Stimulated activated CD8-positive, alpha-beta memory T cell treated with anti-CD3 and anti-CD28 coated beads, Interleukin-4, amount 100 ng/mL, for 24 hours (primary cell): ENCODE results near the gene CCHCR1.

Experiments
- DNase-seq: peaks from one replicate; pipeline ENCODE4 v3.0.0-alpha.2; 2020; ENCODE audit warnings: low read depth

Gene CCHCR1

DNA sequence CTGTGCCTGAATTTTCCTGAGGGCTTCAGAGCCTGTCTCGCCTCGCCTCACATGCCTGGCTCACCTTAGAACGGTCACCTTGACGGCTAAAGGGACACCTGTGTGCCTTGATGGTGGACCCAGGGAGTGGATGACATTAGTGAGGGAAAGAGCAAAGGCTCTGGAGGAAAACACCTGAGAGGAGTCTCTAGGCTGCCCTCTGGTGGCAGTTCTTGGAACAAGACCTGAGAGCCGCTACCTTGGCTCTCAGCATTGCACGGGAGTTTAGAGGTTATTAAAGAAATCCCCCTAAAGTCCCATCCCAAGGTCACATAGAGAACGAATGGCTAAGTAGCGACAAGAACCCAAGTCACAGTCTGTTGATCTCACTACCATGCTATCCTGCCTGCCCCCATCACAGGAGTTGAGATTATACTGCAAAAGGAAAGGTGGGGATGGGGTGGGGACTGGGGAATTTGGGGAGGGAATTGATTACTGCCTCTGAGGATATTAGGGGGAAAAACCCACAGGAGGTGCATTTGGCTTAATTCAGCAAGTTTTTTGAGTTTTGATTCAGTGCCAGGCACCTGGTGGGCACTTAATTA lies 29.4 kb downstream of the CCHCR1 start:
- peak; percentile 62 for DNase-seq

DNA sequence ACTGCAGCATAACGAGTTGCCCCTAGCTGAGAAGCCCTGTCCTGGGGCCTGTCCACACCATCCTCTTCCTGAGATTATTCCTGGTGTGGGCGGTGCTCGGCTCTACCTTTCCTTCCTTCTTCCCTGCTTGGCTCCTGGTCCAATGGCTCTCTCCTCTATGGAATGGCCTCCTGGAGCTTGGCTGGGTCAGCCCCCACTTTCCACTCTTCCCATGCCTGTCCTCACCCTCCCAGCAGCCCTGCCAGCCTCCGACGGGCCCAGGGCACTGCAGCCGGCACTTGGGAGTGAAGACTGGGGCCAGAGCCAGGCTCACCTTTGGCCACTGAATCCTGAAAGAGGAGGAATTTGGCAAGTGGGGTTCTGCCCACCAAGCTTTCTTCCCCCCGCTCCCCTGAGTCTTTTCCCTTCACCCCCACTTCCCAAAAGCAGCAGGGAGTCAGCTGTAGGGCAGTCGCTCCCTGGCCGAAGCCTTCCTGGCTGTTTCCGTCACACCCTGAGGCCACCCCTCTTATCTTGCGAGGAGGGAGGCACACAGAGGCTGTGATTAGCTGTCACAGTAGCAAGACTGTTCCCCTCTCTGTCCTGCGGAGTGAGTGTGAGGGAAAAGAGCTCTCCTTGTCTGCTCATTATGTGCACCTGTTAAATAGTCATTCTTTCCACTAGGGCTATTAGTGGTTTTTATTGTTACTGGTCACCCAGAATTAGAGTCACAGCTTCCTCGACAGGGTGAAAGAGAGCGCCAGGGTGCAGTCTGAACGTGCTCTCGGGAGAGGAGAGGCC lies 31.0 kb downstream of the CCHCR1 start:
- no peak for DNase-seq

DNA sequence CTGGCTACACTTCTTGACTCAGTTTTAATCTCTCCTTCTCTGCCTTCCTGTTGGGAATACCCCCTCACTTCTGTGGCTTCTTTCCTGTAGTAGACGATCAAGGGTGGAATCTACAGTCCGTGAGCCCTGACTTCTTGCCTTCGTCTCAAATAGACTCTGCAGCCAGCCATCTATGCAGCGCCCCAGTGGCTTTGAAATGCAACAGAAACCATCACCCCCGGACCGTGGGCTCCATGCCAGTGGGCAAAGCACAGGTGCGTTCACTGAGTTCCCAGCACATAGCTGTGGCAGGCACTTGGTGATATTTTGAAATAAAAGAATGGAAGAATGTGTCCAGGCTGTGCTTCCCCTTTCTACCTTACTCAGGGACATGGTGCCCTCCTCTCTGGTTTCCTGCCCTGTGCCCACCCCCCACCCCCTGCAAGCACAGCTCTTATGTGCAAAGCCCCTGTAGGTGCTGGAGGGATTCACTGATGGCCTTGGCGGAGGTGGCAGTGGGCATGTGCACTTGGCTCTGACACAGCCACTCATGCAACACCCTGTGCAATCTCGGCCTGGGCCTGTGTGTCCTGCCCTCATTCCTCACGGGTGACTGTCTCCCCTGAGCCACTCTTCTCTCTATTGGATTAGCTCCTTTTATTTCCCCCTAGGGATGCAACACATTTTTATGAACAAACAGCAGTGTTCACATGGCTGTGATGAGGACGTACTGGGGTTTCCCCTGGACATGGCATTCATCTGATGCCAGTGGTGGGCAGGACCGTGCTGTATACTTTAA lies 31.8 kb downstream of the CCHCR1 start:
- no peak for DNase-seq

DNA sequence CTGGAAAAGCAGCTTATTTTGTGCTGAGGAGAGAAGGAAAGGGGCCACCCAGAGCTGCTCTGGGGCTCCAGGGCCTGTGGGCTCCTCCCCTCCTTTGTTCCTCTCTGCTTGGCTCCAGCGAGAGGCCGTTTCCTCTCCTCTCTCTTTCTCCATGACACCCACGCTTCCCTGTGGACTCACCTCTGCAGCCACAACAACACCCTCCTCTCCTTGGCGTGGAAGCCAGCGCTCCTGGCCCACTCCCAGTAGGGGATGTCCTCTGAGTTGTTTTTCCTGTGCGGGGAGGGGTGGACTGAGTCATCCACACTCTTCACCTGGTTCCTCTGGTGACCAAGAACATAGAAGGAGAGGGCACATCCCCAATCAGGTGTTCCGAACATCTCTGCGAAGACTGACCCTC lies 32.4 kb downstream of the CCHCR1 start:
- no peak for DNase-seq

DNA sequence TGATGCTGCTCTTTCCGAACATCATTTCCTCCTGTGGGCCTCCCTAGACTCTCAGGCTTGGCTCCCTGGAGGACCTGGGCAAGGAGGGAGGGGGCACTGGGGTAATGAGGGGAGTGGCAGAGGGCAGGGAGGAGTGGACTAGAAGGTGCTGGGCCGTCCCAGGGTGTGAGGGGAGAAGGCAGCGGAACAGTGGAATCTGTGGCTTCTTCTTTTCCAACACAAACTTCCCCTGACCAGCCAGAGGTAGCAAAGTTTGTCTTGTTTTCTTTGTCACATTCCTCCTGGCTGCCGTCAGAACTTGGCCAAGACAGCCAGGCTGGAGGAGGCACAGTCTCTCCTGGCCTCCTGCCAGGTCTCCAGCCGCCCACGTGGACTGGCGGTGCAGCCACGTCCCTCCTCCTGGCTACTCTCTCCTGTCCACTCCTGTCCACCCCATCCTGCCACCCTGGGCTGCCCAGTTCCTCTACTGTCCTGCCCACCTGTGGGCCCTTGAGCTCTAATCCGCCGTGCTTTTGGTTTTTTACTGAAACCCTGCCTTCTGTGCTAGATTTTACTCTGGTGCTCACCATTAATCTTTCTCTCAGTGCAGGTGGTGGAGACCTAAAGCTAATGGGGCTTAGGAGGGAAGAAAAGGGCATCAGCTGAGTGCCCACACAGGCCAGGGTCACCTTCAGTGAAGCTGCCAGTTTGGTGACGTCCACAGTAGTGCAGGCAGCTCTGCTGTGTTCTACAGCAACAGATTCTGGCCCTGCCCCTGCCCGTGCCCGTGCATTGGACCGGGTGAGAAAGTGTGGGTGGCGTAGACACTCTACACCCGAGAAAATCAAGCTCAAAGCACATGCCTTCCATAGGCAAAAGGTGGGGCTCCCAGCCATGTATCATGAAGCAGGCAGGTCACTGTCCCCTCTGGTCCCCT lies 34.6 kb downstream of the CCHCR1 start:
- DNase-seq = no peak

DNA sequence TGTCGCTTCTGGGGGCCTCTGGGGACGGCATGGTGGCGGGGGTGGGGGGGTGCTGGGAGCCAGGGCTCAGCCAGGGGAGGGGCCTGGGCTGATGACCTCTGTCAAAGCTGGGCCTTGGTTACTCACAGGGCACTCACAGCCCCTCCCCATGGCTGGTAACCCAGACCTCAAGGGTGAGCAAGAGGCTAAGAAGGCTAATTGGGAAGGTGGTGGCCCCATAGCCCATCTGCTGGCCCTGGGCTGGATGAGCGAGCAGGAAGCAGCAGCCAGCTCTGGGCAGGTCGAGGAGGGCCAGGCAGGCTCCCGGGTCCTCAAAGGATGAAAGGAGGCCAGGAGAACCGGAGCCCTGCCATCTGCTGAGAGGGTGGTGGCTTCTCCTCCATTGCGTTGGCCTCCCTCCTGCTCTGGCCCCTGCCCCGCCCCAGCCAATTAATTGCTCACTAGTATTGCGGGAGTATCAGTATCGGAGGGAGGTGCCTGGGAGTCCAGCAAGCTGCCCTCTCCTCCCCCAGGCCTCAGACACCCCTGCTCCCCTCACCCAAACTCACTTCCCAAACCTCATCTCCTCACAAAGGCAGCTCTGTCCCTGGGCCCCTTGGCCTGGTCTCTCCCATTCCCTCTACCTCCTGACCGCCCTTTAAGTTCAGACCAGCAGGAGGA lies 36.3 kb downstream of the CCHCR1 start:
- DNase-seq = no peak

DNA sequence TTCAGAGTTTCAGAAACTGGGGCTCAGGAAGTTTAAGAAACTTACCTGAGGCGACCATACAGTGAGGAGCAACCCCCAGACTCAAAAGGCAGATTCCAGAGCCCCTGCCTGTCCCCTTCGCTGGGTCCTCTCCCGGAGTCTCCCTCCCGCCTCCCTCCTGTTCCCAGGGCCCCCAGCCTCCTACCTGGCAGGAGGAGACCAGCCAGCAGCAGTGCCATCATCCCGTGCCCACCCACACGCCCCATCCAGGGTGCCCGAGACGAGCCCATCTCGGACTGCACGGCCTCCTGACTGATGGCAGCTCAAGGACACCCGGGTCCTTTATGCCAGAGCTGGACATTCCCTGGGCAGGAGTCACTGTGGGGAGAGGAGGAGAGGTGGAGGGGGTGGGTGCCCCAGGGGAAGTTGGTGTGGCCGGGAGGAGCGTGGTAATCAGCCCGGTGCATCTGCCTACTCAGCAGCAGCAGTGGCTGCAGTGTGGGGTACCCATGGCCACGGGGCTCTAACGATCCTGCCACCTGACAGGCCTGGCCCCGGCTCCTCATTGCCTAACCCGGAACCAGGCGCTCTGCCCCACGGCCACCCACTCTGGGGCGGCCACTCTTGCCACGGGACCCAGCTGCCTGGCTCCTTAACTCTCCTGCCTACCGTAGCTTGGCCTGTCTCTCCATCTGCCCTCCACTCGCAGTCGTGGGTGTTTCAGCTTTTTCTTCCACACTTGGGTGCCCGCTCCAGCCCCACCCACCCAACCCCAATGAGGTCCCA lies 37.3 kb downstream of the CCHCR1 start, which contains the start of gene CDSN:
Gene CDSN, minus strand, starts transcription at position 296 of the 765 bp plus-strand sequence. Its CDS starts 27 bp downstream, at position 269.
- DNase-seq = no peak

DNA sequence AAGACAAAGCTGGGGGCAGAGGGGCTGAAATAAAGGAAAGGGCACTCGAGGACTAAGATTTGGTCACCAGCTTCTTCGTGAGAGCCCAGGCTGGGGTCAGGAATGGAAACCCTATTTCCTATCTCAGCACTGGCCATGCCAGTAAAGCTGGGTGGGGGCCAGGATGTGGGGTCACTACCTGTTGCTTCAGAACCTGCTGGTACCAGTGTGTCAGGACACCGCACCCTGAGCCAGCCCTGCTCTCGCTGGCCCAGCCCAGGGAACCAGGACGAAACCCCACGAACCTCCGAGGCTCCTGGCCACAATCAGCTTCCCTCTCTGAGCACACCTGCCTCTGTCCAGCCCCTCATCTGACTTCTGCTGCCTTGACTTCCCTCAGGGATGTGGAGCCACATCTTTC lies 39.4 kb downstream of the CCHCR1 start:
- no peak for DNase-seq

DNA sequence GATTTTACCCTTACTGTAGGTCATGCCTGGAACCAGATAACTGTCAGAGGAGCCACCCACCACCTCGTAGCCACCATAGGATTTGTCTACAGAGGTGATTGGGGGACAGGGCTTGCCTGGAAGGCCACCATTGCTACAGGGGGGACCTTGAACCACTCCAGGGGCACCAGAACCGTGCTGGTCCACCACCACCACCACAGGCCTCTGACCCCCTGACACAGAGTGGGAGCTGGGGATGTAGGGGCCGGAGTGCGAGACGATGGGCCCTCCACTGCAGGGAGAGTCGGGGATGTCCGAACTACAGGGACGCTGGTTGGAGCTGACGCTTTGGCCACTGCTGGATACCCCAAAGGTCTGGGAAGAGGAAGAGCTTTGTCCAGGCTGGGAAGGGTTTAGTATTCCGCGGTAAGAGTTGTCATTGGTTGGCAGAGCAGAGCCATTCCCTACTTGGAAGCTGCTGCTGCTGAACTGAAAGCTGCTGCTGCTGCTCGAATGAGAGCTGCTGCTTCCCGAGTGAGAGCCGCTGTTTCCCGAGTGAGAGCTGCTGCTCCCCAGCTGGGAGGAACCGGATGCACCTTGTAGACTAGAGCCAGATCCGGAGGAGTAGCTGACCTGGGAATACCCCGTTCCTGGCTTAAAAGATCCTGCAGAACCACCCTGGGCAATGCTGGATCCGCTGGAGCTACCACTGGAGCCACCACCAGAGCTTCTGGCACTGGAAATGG lies 40.8 kb downstream of the CCHCR1 start:
- no peak for DNase-seq

DNA sequence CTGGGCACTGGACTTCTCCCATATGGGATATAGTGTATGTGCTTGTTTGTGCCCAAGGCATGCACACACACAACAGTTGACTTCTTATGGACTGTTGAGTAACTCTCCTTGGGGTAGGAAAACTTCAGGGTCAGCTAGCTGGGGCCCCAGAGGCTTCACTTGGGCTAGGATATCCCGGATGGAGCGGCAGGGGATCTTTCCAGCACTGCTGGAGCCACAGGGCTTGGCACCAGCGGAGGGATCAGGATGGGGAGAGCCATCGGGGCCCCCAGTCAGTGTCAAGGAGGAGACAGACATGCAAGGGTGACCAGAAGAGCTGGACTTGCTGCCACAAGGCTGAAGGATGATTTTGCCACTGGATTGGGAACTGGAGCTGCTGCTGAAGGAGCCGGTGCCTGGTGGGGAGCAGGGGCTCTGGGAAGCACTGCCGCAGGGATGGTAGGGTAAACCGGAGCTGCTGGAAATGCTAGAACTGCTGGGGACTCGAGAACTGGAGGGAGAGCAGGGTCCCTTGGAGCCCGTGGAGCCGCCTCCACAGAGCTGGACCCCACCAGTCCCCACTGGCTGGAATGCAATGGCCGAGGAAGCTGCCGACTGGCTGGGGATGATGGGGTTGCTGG lies 41.6 kb downstream of the CCHCR1 start:
- no peak for DNase-seq

DNA sequence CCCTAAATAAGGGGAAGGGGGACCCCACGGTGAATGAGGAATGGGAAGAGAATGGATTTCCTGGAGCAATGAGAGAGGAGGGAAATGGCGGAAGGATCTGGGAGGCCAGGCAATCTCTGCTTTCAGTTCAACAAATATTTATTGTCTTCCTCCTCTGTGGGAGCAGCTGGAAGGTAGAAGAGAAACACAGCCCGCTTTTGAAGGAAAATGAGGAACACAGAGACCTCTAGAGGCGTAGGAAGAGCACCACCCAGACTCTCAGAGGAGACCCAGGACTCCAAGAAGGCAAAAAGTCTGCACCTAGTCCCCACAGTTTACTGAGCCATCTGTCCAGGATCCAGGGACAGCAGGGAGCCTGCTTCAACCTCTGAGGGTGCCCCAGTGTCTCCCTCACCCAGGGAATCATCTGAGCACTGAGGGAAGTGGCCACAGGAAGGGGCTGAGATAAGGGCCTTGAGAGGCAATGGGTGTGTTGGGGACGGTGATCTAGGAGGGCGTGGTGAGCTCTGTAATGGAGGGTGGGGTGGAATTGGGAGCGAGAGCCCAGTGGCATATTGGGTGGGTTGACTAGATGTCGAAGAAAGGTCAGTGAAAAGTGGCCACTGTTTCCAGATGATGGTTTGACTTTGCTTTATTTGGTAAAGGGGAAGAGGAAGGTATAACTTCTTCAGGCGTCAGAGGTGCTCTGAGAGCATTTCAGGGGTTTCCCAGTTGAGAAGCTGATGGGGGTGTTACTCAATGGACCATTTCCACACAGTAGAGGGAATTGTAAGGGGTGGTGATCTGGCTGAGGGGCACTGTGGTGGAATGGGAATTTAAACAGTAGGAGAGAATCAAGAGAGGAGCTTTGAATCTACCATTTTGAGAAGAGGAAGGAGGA lies 42.4 kb downstream of the CCHCR1 start:
- DNase-seq = no peak

DNA sequence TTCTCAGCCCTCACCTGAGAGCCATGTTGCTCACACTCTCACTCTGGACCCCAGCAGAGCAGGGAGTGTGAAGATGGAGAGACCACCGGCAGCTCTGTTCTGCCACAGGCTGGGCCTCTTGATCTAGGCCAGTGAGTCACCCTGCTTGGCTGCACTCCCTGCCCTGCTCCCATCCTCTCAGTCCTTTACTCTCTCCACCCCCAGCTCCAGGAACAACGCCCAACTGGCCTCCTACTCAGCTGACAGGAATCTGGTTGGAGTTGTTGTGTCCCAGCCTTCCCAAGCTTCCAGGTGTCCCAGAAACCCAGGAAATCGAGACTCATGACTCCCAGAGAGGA lies 43.1 kb downstream of the CCHCR1 start, which contains the start of gene PSORS1C1:
Gene PSORS1C1, plus strand, starts transcription at position 260 of the 338 bp plus-strand sequence. CDS start 14,833 bp downstream, outside the sequence.
- no peak for DNase-seq

DNA sequence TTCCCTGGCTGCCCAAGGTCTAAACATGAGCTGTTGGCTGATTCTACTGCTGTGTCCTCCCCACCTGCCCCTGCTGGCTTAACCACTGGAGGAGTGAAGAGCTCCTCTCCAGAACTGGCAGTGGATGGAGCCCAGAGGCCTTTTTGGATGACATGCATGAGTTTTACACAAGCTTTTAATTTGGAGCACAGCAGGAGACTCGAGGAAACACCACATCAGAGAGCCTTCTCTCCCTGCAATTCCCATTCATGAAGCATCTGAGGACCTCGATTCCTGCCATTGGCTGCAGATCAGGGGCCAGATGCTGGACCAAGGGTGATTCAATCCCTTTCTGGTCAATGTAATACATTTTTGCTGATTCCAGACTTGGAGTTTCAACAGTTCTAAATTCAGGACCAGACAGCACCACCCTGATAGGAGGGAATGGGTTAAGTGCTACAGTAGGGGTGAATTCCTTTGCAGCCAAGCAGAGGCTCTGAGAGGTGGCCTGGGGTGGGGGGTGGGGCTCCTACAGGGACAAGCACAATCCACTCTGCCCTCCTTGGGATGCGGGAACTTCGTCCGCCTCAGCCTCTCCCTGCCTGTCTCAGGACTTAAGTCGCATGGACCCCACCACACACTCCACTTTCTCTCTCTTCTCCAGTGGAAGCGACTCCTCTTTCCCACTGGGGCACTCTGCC lies 43.6 kb downstream of the CCHCR1 start:
- DNase-seq = no peak

DNA sequence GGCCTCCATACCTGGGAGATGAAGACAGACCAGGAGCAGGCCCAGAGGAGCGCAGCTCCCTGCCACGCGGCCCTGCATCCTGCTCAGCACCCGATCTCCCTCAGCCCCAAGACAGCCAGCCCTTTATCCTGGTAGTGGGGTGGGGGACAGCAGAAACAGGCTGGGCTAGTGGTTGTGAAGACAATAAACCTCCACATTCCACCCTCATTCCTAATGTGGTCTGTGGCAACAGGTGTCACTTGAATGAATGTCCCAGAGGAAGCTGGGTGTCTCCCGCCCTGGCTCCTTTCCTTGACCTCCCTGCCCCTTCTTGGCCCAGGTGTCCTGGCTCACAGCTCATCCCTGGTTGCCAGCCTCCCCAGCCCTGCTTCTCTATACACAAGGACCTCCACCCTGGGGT lies 45.1 kb downstream of the CCHCR1 start, which contains the start of gene C6orf15:
Gene C6orf15, minus strand, starts transcription at position 98 of the 400 bp plus-strand sequence. Its CDS starts 20 bp downstream, at position 78.
- DNase-seq = no peak

DNA sequence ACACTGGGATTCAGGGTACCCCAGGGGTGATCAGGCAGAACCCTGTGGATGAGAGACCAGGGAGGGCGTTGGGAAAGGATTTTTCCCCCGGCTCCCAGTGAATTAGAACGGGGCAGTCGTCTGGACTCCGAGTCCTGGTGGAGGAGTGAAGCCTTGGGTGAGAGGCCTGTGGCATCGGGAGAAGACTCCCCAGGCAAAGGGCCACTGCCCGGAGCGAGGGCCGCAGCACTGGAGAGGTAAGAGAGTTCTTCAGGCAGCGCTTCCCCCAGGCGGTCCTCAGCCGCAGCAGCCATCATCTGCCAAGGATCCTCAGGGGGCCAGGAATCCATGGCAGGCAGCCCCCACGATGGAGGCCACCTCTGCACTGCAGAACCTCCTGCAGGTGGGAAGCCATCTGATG lies 45.9 kb downstream of the CCHCR1 start:
- no peak for DNase-seq

DNA sequence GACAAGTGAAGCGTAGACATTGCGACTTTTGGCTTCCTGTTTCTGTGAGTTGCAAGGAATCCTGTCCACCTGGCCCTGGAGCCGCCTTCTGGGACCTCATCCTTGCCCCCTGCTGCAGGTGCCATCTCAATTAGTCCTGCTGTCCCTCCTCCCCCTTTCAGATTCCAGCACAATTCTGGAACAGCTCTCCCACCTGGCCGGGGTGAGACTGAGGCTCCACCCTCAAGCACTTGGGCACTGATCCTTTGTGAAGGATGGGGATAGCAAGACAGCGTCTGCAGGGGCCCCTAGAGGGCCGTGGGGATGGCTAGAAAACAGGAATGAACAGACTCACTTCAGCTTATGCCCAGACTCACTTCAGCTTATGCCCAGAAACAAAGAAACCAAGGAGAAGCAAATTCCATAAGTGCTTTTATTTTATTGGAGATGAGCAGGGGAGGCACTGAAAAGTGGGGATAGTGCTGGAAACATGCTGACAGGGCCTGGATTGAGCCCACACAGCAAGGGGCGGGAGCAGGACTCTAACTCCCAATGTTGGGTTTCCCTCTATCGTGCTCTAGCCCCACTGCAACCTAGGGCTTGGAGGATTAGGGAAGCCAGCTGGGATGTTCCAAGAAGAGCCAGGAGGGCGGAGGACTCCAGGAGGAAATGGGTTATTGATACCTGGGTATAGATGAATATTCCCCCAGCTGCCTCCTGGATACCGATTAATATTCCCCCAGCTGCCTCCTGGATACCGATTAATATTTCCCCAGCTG lies 46.6 kb downstream of the CCHCR1 start:
- DNase-seq = no peak

DNA sequence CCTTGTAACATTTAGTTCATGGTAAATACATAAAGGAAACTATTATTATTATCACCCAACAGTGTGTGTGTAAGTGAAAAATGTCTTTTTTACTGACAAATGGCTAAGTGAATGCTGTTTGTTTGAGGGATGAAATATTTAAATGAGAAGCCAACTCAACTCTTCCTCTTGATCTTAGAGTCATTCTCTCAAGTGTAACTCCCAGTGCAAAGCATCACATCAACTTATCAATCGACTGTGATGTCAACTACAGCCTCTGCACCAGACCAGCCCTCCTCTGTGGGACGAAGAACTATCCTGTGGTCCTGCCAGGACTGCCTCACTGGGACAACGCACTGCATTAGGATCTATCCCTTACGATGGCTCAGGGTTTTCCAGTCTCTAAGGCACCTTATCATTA lies 50.5 kb downstream of the CCHCR1 start:
- no peak for DNase-seq
